GM12878 (cell line): Measurements from ENCODE around the gene MAGI1. TPM values are rescaled to one million over a fixed set of nuclear protein-coding genes. Genes with fewer than 3 reads are reported as not detected.

Source experiments
- ATAC-seq: fragments of 200-7000 bp; cut with Tn5 transposase; 3 replicates; pipeline ENCODE4 v1.9.1; 2020; ENCODE audit warnings: mild to moderate bottlenecking, moderate library complexity
- BruUV-seq: library from RNA; stranded (reverse); fragments of 400-500 nt; replicated peaks from 2 replicates; lab custom pipeline; 2021; lab: Mats Ljungman, UMichigan
- CTCF ChIA-PET: fragments of 300-600 bp; sonication (Branson Sonifier 250); formaldehyde crosslinking; extraction: SDS; loops from one replicate; lab custom pipeline; 2021; ENCODE audit warnings: inconsistent platforms; lab: Yijun Ruan, JAX
- POLR2A ChIA-PET: fragments of 350-600 bp; formaldehyde crosslinking; extraction: SDS; loops from one replicate; lab custom pipeline; 2021; ENCODE audit warnings: inconsistent platforms; lab: Charles Lee
- RAD21 ChIA-PET: fragments of 300-600 bp; sonication (Branson Sonifier 250); formaldehyde crosslinking; loops from one replicate; lab custom pipeline; 2023; ENCODE audit warnings: antibody characterized with exemption; ENCODE audit not compliant: unreplicated experiment; lab: Charles Lee
- SMC1A ChIA-PET: fragments of 300-600 bp; sonication (Branson Sonifier 250); formaldehyde crosslinking; loops from one replicate; lab custom pipeline; 2023; ENCODE audit not compliant: unreplicated experiment, uncharacterized antibody; lab: Charles Lee
- DNase-seq: peaks from one replicate; pipeline ENCODE4 v3.0.0-alpha.2; 2011; ENCODE audit warnings: low read depth, low spot score
- FAIRE-seq: peaks from 3 replicates; lab custom pipeline; 2011; peaks lifted over from hg19 to GRCh38; lab: Jason Lieb, UNC
- H2AFZ ChIP-seq: 2 replicates; pipeline ENCODE4 v1.6.0; 2011; ENCODE audit warnings: low read depth, low read length, control low read depth; ENCODE audit not compliant: control insufficient read depth
- H3K27ac ChIP-seq: 2 replicates; pipeline ENCODE4 v1.5.1; 2011; ENCODE audit warnings: control low read depth; ENCODE audit not compliant: control insufficient read depth, insufficient read depth
- H3K27me3 ChIP-seq, 2 experiments: replicated peaks in 1 of 2; 2 replicates each; pipeline versions ENCODE4 v1.6.0 to v1.6.1; 2011; ENCODE audit warnings: low read length in 1 of 2; ENCODE audit not compliant: control insufficient read depth in 2 of 2, insufficient read depth in 2 of 2
- H3K36me3 ChIP-seq, 2 experiments: 2 replicates each; pipeline ENCODE4 v1.5.1; 2011; ENCODE audit warnings: low read length in 1 of 2; ENCODE audit not compliant: control insufficient read depth in 2 of 2, insufficient read depth in 2 of 2
- H3K4me1 ChIP-seq: 2 replicates; pipeline ENCODE4 v1.6.1; 2011; ENCODE audit warnings: mild to moderate bottlenecking, low read length, moderate library complexity, mixed read lengths; ENCODE audit not compliant: control insufficient read depth, insufficient read depth
- H3K4me2 ChIP-seq: 2 replicates; pipeline ENCODE4 v1.6.0; 2011; ENCODE audit warnings: control low read depth; ENCODE audit not compliant: control insufficient read depth, insufficient read depth
- H3K4me3 ChIP-seq: fragments of 200-600 bp; sonication (generic); 2 replicates; pipeline ENCODE4 v1.5.1; 2016
- H3K79me2 ChIP-seq: 2 replicates; pipeline ENCODE4 v1.6.0; 2011; ENCODE audit warnings: low read length; ENCODE audit not compliant: control insufficient read depth, insufficient read depth
- H3K9ac ChIP-seq: 2 replicates; pipeline ENCODE4 v1.8.0; 2011; ENCODE audit warnings: low read length, control low read depth, mixed read lengths; ENCODE audit not compliant: control insufficient read depth, insufficient read depth
- H3K9me3 ChIP-seq: replicated peaks from 3 replicates; pipeline ENCODE4 v1.5.1; 2011; ENCODE audit warnings: mild to moderate bottlenecking, low read length; ENCODE audit not compliant: control insufficient read depth, insufficient read depth
- H4K20me1 ChIP-seq: 2 replicates; pipeline ENCODE4 v1.6.0; 2011; ENCODE audit not compliant: control insufficient read depth, insufficient read depth
- BCLAF1 ChIP-seq: fragments of 450-650 bp; IDR thresholded peaks from 2 replicates; pipeline ENCODE4 v1.6.1; 2017; ENCODE audit warnings: antibody characterized with exemption, mild to moderate bottlenecking, moderate library complexity
- CBFB ChIP-seq: IDR thresholded peaks from 2 replicates; pipeline ENCODE4 v1.6.1; 2016; ENCODE audit warnings: antibody characterized with exemption, low read depth
- MXI1 ChIP-seq: fragments of 150-350 bp; IDR thresholded peaks from 2 replicates; pipeline ENCODE4 v1.6.1; 2011; ENCODE audit warnings: low read depth, mild to moderate bottlenecking, inconsistent platforms, low read length, improper control_type of control experiment
- NR2C1 ChIP-seq: fragments of 450-650 bp; IDR thresholded peaks from 2 replicates; pipeline ENCODE4 v1.6.1; 2017; ENCODE audit warnings: antibody characterized with exemption, mild to moderate bottlenecking, moderate library complexity
- POLR2A ChIP-seq: IDR thresholded peaks from 2 replicates; pipeline ENCODE4 v1.6.1; 2011; ENCODE audit warnings: low read depth, mild to moderate bottlenecking, low read length
- WRNIP1 ChIP-seq: IDR thresholded peaks from 2 replicates; pipeline ENCODE4 v1.6.1; 2011; ENCODE audit warnings: low read depth, low read length, improper control_type of control experiment, borderline replicate concordance
- ZNF207 ChIP-seq: fragments of 450-650 bp; IDR thresholded peaks from 2 replicates; pipeline ENCODE4 v1.6.1; 2014; ENCODE audit warnings: antibody characterized with exemption, mild to moderate bottlenecking, borderline replicate concordance
- ZNF592 ChIP-seq: fragments of 450-650 bp; IDR thresholded peaks from 2 replicates; pipeline ENCODE4 v1.6.1; 2017; ENCODE audit warnings: mild to moderate bottlenecking, moderate library complexity
- ZNF622 ChIP-seq: fragments of 450-650 bp; IDR thresholded peaks from 2 replicates; pipeline ENCODE4 v1.6.1; 2017; ENCODE audit warnings: mild to moderate bottlenecking, inconsistent platforms
- ZZZ3 ChIP-seq: IDR thresholded peaks from 2 replicates; pipeline ENCODE4 v1.6.1; 2011; ENCODE audit warnings: low read depth; ENCODE audit not compliant: control insufficient read depth, insufficient read length
- WGBS: methylation state at CpG from one replicate; pipeline ENCODE4 v1.1.6; 2016; ENCODE audit warnings: low lambda C conversion rate; ENCODE audit not compliant: insufficient replicate concordance, insufficient coverage; ENCODE audit errors: missing lambda C conversion rate; 5-methylcytosine and 5-hydroxymethylcytosine counted together
- in situ Hi-C: fragments of 300-500 bp; cut with MboI; formaldehyde crosslinking; loops from 9 replicates; pipeline ENCODE4 v1.14.3; 2018; ENCODE audit warnings: mixed read lengths
- intact Hi-C: fragments of 100-400 bp; cut with micrococcal nuclease; formaldehyde crosslinking; loops from one replicate; pipeline ENCODE4 v1.14.2; 2022; ENCODE audit not compliant: unreplicated experiment
- polyA plus RNA-seq, 11 experiments: library from polyadenylated mRNA; depleted of rRNA in 4 of 11; unstranded in 6 of 11; stranded (reverse) in 5 of 11; fragments of >200 nt; fragmentation: Nextera tagmentation in 4 of 11; fragmentation: Illumina TruSeq in 1 of 11; extraction: Ambion mirVana in 4 of 11; extraction: Trizol in 1 of 11; gene quantifications; 1 replicate in 1 of 11; 2 replicates in 10 of 11; pipeline versions ENCODE4 v1.2.1 to v1.2.3, GENCODE V29; 2011 to 2016; ENCODE audit warnings: inconsistent platforms in 2 of 11, missing spikeins in 2 of 11, low read depth in 1 of 11
- total RNA-seq, 4 experiments: library from RNA; depleted of rRNA in 3 of 4; stranded (reverse); fragments of >200 nt in 3 of 4; fragmentation: Illumina TruSeq in 1 of 4; extraction: Trizol in 1 of 4; gene quantifications; 2 replicates each; pipeline versions ENCODE4 v1.2.1 to v1.2.3, GENCODE V29; 2013 to 2021

The MAGI1 gene
- total and polyA plus RNA-seq, 10 of the 15 experiments (the other 5 are each of a cell fraction or from before 2014, with no cell fraction given) = 0.02 to 3.3 (median 0.29) TPM; not detected in 1

- FAIRE-seq = no peak
- no peak for ATAC-seq
- BruUV-seq = no TSS peak
Observed at GRCh38 chr3:65971293-65972252, 67.1 kb downstream of the MAGI1 start.

GRCh38 chr3:65968996-65969395 lies 69.7 kb downstream of the MAGI1 start:
- ATAC-seq = no peak
- no peaks in the 10 kb centered on the region for H3K79me2 ChIP-seq
- no peaks in the 10 kb centered on the region for H3K9me3 ChIP-seq
- no peak overlapping the region for H3K9ac ChIP-seq
- no peak for DNase-seq
- no peak overlapping the region for H3K27ac ChIP-seq
- WGBS = 32% methylated on average over 5 of the region's 5 CpGs
- intact Hi-C loops = no loop called here
- no peak overlapping the region for H2AFZ ChIP-seq
- no peak overlapping the region for H3K4me2 ChIP-seq
- no peak overlapping the region for H3K4me3 ChIP-seq
- H3K36me3 ChIP-seq = no peaks in the 10 kb centered on the region
- SMC1A ChIA-PET = interaction anchor here (0.6 to 1.3 kb wide), 2 partner anchors 10 to 14 kb away, joined by 3 read pairs; no protein-coding TSS in a partner anchor
- CTCF ChIA-PET = no interaction called here
- no peaks in the 10 kb centered on the region for H3K27me3 ChIP-seq
- POLR2A ChIA-PET = no interaction called here
- no TSS peak for BruUV-seq
- no peaks in the 10 kb centered on the region for H4K20me1 ChIP-seq
- in situ Hi-C loops = no loop called here
- RAD21 ChIA-PET = no interaction called here
- FAIRE-seq = no peak
- H3K4me1 ChIP-seq = no peaks in the 10 kb centered on the region
- TF ChIP-seq NR2C1 (no peak), ZZZ3 (no peak), WRNIP1 (no peak), ZNF592 (no peak), MXI1 (no peak), POLR2A (no peak), ZNF622 (no peak), BCLAF1 (no peak)

More at GRCh38 chr3:65971293-65972252, 67.1 kb downstream of the MAGI1 start:
- Histone ChIP-seq H3K4me2 (no peak overlapping the region), H3K79me2 (no peaks in the 10 kb centered on the region), H3K27me3 (no peaks in the 10 kb centered on the region), H3K4me3 (no peak overlapping the region), H3K9ac (no peak overlapping the region), H4K20me1 (no peaks in the 10 kb centered on the region), H3K36me3 (no peaks in the 10 kb centered on the region), H2AFZ (no peak overlapping the region), H3K4me1 (no peaks in the 10 kb centered on the region), H3K27ac (no peak overlapping the region), H3K9me3 (no peaks in the 10 kb centered on the region)
- intact Hi-C loops = no loop called here
- in situ Hi-C loops = no loop called here
- ChIA-PET RAD21 (no interaction called here), CTCF (interaction anchor here (0.5 to 1.3 kb wide), 2 partner anchors 22 to 28 kb away, joined by 3 read pairs; no protein-coding TSS in a partner anchor), SMC1A (no interaction called here), POLR2A (interaction anchor here (0.6 kb wide), 1 partner anchor 448 kb away, joined by 3 read pairs; no protein-coding TSS in a partner anchor)
- DNase-seq = no peak
- TF ChIP-seq ZNF207 (no peak), CBFB (no peak)
- WGBS = 28% methylated on average over 7 of the region's 7 CpGs
